Measurements from ENCODE around the gene CARHSP1.

CARHSP1 gene

GRCh38 chr16:8890549-8890921 is 21.7 kb upstream of the CARHSP1 start:
- Histone ChIP-seq H3F3A (ENCODE audit: insufficient read depth, low read length) (peaks cover 21% of the 10 kb centered on the region), H3K27ac (ENCODE audit: low read depth, low read length, poor library complexity, severe bottlenecking) (peak overlapping the region; percentile 96), H3K4me3 (ENCODE audit: low read depth, low read length, poor library complexity, severe bottlenecking) (no peak overlapping the region), H3K4me1 (ENCODE audit: insufficient read depth, low read length, severe bottlenecking) (peaks cover 73% of the 10 kb centered on the region), H3K79me2 (ENCODE audit: insufficient read depth, low read length) (no peaks in the 10 kb centered on the region), H4K20me1 (ENCODE audit: insufficient read depth, low read length) (no peaks in the 10 kb centered on the region), H3K4me2 (ENCODE audit: low read length) (no peak overlapping the region), H3K9ac (ENCODE audit: low read length) (no peak overlapping the region), H3K36me3 (ENCODE audit: insufficient read depth, low read length) (peaks cover 83% of the 10 kb centered on the region), H2AFZ (ENCODE audit: low read length) (no peak overlapping the region), H3K9me2 (ENCODE audit: low read depth, low read length) (no peaks in the 10 kb centered on the region), H3K9me3 (ENCODE audit: low read length) (no peaks in the 10 kb centered on the region), H3K27me3 (ENCODE audit: insufficient read depth, low read length) (no peaks in the 10 kb centered on the region)
- TF ChIP-seq EZH2 (IDR thresholded peaks at IDR 0.05; ENCODE audit: borderline replicate concordance, low read length) (no peak), CTCF (IDR thresholded peaks at IDR 0.05; ENCODE audit: low read length) (no peak)

GRCh38 chr16:8889893-8890548 is 21.2 kb upstream of the CARHSP1 start:
- Histone ChIP-seq H3K9ac (ENCODE audit: low read length) (no peak overlapping the region), H3K79me2 (ENCODE audit: insufficient read depth, low read length) (no peaks in the 10 kb centered on the region), H3K36me3 (ENCODE audit: insufficient read depth, low read length) (peaks cover 78% of the 10 kb centered on the region), H3K27me3 (ENCODE audit: insufficient read depth, low read length) (no peaks in the 10 kb centered on the region), H3K9me3 (ENCODE audit: low read length) (no peaks in the 10 kb centered on the region), H3K27ac (ENCODE audit: low read depth, low read length, poor library complexity, severe bottlenecking) (peak overlapping the region; percentile 96), H3F3A (ENCODE audit: insufficient read depth, low read length) (peaks cover 21% of the 10 kb centered on the region), H2AFZ (ENCODE audit: low read length) (no peak overlapping the region), H4K20me1 (ENCODE audit: insufficient read depth, low read length) (no peaks in the 10 kb centered on the region), H3K4me3 (ENCODE audit: low read depth, low read length, poor library complexity, severe bottlenecking) (no peak overlapping the region), H3K4me1 (ENCODE audit: insufficient read depth, low read length, severe bottlenecking) (peaks cover 70% of the 10 kb centered on the region), H3K4me2 (ENCODE audit: low read length) (no peak overlapping the region), H3K9me2 (ENCODE audit: low read depth, low read length) (no peaks in the 10 kb centered on the region)
- TF ChIP-seq EZH2 (IDR thresholded peaks at IDR 0.05; ENCODE audit: borderline replicate concordance, low read length) (no peak), CTCF (IDR thresholded peaks at IDR 0.05; ENCODE audit: low read length) (no peak)

GRCh38 chr16:8888951-8889892 is 20.4 kb upstream of the CARHSP1 start:
- Histone ChIP-seq H3K4me2 (ENCODE audit: low read length) (no peak overlapping the region), H3K4me3 (ENCODE audit: low read depth, low read length, poor library complexity, severe bottlenecking) (no peak overlapping the region), H3K36me3 (ENCODE audit: insufficient read depth, low read length) (peaks cover 70% of the 10 kb centered on the region), H3K27ac (ENCODE audit: low read depth, low read length, poor library complexity, severe bottlenecking) (peak overlapping the region; percentile 62), H4K20me1 (ENCODE audit: insufficient read depth, low read length) (no peaks in the 10 kb centered on the region), H2AFZ (ENCODE audit: low read length) (no peak overlapping the region), H3K9me2 (ENCODE audit: low read depth, low read length) (no peaks in the 10 kb centered on the region), H3K4me1 (ENCODE audit: insufficient read depth, low read length, severe bottlenecking) (peaks cover 65% of the 10 kb centered on the region), H3F3A (ENCODE audit: insufficient read depth, low read length) (peaks cover 21% of the 10 kb centered on the region), H3K9me3 (ENCODE audit: low read length) (no peaks in the 10 kb centered on the region), H3K79me2 (ENCODE audit: insufficient read depth, low read length) (no peaks in the 10 kb centered on the region), H3K9ac (ENCODE audit: low read length) (no peak overlapping the region; the same call in 1 of the 2 replicates), H3K27me3 (ENCODE audit: insufficient read depth, low read length) (no peaks in the 10 kb centered on the region)
- TF ChIP-seq EZH2 (IDR thresholded peaks at IDR 0.05; ENCODE audit: borderline replicate concordance, low read length) (no peak), CTCF (IDR thresholded peaks at IDR 0.05; ENCODE audit: low read length) (no peak)

All from OCI-LY1 (cell line).